Ishikawa (cell line): Measurements from ENCODE around the gene CHGA.

Source experiments
- CEBPB ChIP-seq: IDR thresholded peaks from 2 replicates; pipeline ENCODE4 v1.6.1; 2012
- CREB1 ChIP-seq: IDR thresholded peaks from 2 replicates; pipeline ENCODE4 v1.6.1; 2012; ENCODE audit warnings: low read depth
- EGR1 ChIP-seq: IDR thresholded peaks from 2 replicates; pipeline ENCODE4 v1.6.1; 2012
- EP300 ChIP-seq: IDR thresholded peaks from 2 replicates; pipeline ENCODE4 v1.6.1; 2012; ENCODE audit warnings: borderline replicate concordance
- FOXM1 ChIP-seq: IDR thresholded peaks from 2 replicates; pipeline ENCODE4 v1.6.1; 2012; ENCODE audit warnings: low read depth, borderline replicate concordance
- MAX ChIP-seq: IDR thresholded peaks from 2 replicates; pipeline ENCODE4 v1.6.1; 2012
- NFIC ChIP-seq: IDR thresholded peaks from 2 replicates; pipeline ENCODE4 v1.6.1; 2012
- RAD21 ChIP-seq: IDR thresholded peaks from 2 replicates; pipeline ENCODE4 v1.6.1; 2012; ENCODE audit warnings: low read depth
- REST ChIP-seq: IDR thresholded peaks from 2 replicates; pipeline ENCODE4 v1.6.1; 2012; ENCODE audit warnings: low read depth, mild to moderate bottlenecking
- TAF1 ChIP-seq: IDR thresholded peaks from 2 replicates; pipeline ENCODE4 v1.6.1; 2012; ENCODE audit warnings: low read depth, mild to moderate bottlenecking
- TCF12 ChIP-seq: IDR thresholded peaks from 2 replicates; pipeline ENCODE4 v1.6.1; 2012; ENCODE audit warnings: low read depth
- TEAD4 ChIP-seq: IDR thresholded peaks from 2 replicates; pipeline ENCODE4 v1.6.1; 2012
- USF1 ChIP-seq: IDR thresholded peaks from 2 replicates; pipeline ENCODE4 v1.6.1; 2012
- YY1 ChIP-seq: IDR thresholded peaks from 2 replicates; pipeline ENCODE4 v1.6.1; 2012; ENCODE audit warnings: low read depth
- ZBTB7A ChIP-seq: IDR thresholded peaks from 2 replicates; pipeline ENCODE4 v1.6.1; 2012; ENCODE audit warnings: low read depth

CHGA gene

GRCh38 chr14:92944976-92945375, 22.0 kb downstream of the CHGA start:
- TF ChIP-seq NFIC = no peak
- TF ChIP-seq FOXM1 = no peak
- no peak for TF ChIP-seq TEAD4
- TF ChIP-seq EP300 = no peak
- no peak for TF ChIP-seq CREB1
- no peak for TF ChIP-seq USF1
- TF ChIP-seq TAF1 = no peak
- no peak for TF ChIP-seq REST
- no peak for TF ChIP-seq EGR1
- no peak for TF ChIP-seq MAX
- no peak for TF ChIP-seq TCF12

- TF ChIP-seq TCF12 = no peak
- no peak for TF ChIP-seq EP300
- TF ChIP-seq YY1 = no peak
- no peak for TF ChIP-seq EGR1
- TF ChIP-seq TEAD4 = no peak
- no peak for TF ChIP-seq CREB1
- no peak for TF ChIP-seq TAF1
- TF ChIP-seq CEBPB = no peak
- no peak for TF ChIP-seq MAX
- TF ChIP-seq ZBTB7A = no peak
- TF ChIP-seq NFIC = no peak
- TF ChIP-seq REST = no peak
- no peak for TF ChIP-seq USF1
- TF ChIP-seq FOXM1 = no peak
- TF ChIP-seq RAD21 = no peak
These were observed 22.6 kb downstream of the CHGA start for GRCh38 chr14:92945544-92945943.

GRCh38 chr14:92945959-92946846, 23.3 kb downstream of the CHGA start:
- no peak for TF ChIP-seq REST
- TF ChIP-seq NFIC = peak; percentile 78
- peak; percentile 96 for TF ChIP-seq MAX
- no peak for TF ChIP-seq TAF1
- no peak for TF ChIP-seq RAD21

GRCh38 chr14:92946847-92947545, 24.0 kb downstream of the CHGA start:
- TF ChIP-seq FOXM1 = no peak
